Measurements from ENCODE around the gene EXOC2.
"Not testable (repeated sequence)": the region's sequence is repeated elsewhere in the genome, so short reads cannot be mapped to it uniquely, and the experiment has no call there.

EXOC2 gene

GRCh38 chr6:674406-674805 is 18.5 kb downstream of the EXOC2 start:
- no peak overlapping the region for H2BK5ac ChIP-seq (ENCODE audit: low read length)
- no peaks in the 10 kb centered on the region for H3K36me3 ChIP-seq (replicated peaks in 1 of 2; ENCODE audit: control insufficient read depth in 2 of 2, insufficient read depth in 2 of 2, low read length in 2 of 2)
- H3K23ac ChIP-seq (ENCODE audit: low read depth, low read length, poor library complexity) = no peak overlapping the region
- H3K79me1 ChIP-seq (ENCODE audit: low read depth, low read length) = no peaks in the 10 kb centered on the region
- H3K9ac ChIP-seq (ENCODE audit: low read depth, low read length, poor library complexity) = no peak overlapping the region
- H4K8ac ChIP-seq (ENCODE audit: low read depth, low read length) = no peak overlapping the region
- no peaks in the 10 kb centered on the region for H3K27me3 ChIP-seq (ENCODE audit: control insufficient read depth in 3 of 3, insufficient read depth in 3 of 3, low read depth in 1 of 3, low read length in 3 of 3)
- H2BK120ac ChIP-seq (ENCODE audit: low read depth, low read length) = no peak overlapping the region
- H2AFZ ChIP-seq (ENCODE audit: low read length) = no peak overlapping the region
- no peak overlapping the region for H3K4ac ChIP-seq (ENCODE audit: low read length)
- no peak overlapping the region for H3K4me3 ChIP-seq (ENCODE audit: low read length in 2 of 2)
- H3K27ac ChIP-seq (replicated peaks; ENCODE audit: low read length) = no peak overlapping the region
- DNase-seq (ENCODE audit: low spot score) = no peak
- H3K9me3 ChIP-seq (replicated peaks in 1 of 2; ENCODE audit: control insufficient read depth in 2 of 2, insufficient read depth in 1 of 2, low read depth in 1 of 2, low read length in 2 of 2) = peaks cover 0 to 20% of the 10 kb centered on the region in 2 donors
- no peaks in the 10 kb centered on the region for H3K4me1 ChIP-seq (ENCODE audit: control insufficient read depth in 2 of 2, insufficient read depth in 1 of 2, low read depth in 1 of 2, low read length in 2 of 2)
- no peak overlapping the region for H3K4me2 ChIP-seq (ENCODE audit: insufficient read depth, low read length, poor library complexity, severe bottlenecking)
- H2BK15ac ChIP-seq (ENCODE audit: low read length) = no peak overlapping the region
- no peak overlapping the region for H3K18ac ChIP-seq (ENCODE audit: low read length)
- H2BK12ac ChIP-seq (ENCODE audit: low read length) = no peak overlapping the region
- no peak overlapping the region for H2AK5ac ChIP-seq (ENCODE audit: low read depth, low read length)
- H4K91ac ChIP-seq (ENCODE audit: low read depth, low read length, poor library complexity) = no peak overlapping the region
- H3K14ac ChIP-seq (ENCODE audit: low read length) = no peak overlapping the region

- Histone ChIP-seq H3K9ac (ENCODE audit: low read depth, low read length, poor library complexity) (no peak overlapping the region), H2AFZ (ENCODE audit: low read length) (no peak overlapping the region), H4K91ac (ENCODE audit: low read depth, low read length, poor library complexity) (no peak overlapping the region), H3K79me1 (ENCODE audit: low read depth, low read length) (no peaks in the 10 kb centered on the region), H3K4me3 (ENCODE audit: low read length in 2 of 2) (no peak overlapping the region), H3K4me2 (ENCODE audit: insufficient read depth, low read length, poor library complexity, severe bottlenecking) (no peak overlapping the region), H2BK120ac (ENCODE audit: low read depth, low read length) (no peak overlapping the region), H4K8ac (ENCODE audit: low read depth, low read length) (no peak overlapping the region), H3K23ac (ENCODE audit: low read depth, low read length, poor library complexity) (no peak overlapping the region), H3K4ac (ENCODE audit: low read length) (no peak overlapping the region), H2BK15ac (ENCODE audit: low read length) (no peak overlapping the region), H3K27me3 (ENCODE audit: control insufficient read depth in 3 of 3, insufficient read depth in 3 of 3, low read depth in 1 of 3, low read length in 3 of 3) (peaks cover 0 to 2% (median 0%) of the 10 kb centered on the region in 3 experiments), H3K36me3 (replicated peaks in 1 of 2; ENCODE audit: control insufficient read depth in 2 of 2, insufficient read depth in 2 of 2, low read length in 2 of 2) (peaks cover 0 to 4% of the 10 kb centered on the region in 2 donors), H3K9me3 (replicated peaks in 1 of 2; ENCODE audit: control insufficient read depth in 2 of 2, insufficient read depth in 1 of 2, low read depth in 1 of 2, low read length in 2 of 2) (peaks cover 5 to 17% of the 10 kb centered on the region in 2 donors), H2AK5ac (ENCODE audit: low read depth, low read length) (no peak overlapping the region), H3K4me1 (ENCODE audit: control insufficient read depth in 2 of 2, insufficient read depth in 1 of 2, low read depth in 1 of 2, low read length in 2 of 2) (no peaks in the 10 kb centered on the region), H2BK12ac (ENCODE audit: low read length) (no peak overlapping the region), H3K14ac (ENCODE audit: low read length) (no peak overlapping the region), H2BK5ac (ENCODE audit: low read length) (no peak overlapping the region), H3K18ac (ENCODE audit: low read length) (no peak overlapping the region), H3K27ac (replicated peaks; ENCODE audit: low read length) (no peak overlapping the region)
- DNase-seq (ENCODE audit: low spot score) = no peak
- no CpG with 5 or more reads among the region's 7 CpGs for WGBS, 2 donors (ENCODE audit: extremely low coverage in 2 of 2, insufficient read length in 2 of 2, insufficient replicate concordance in 1 of 2)
These were observed 25.5 kb downstream of the EXOC2 start for GRCh38 chr6:667253-667927.

GRCh38 chr6:665403-666267 is 27.3 kb downstream of the EXOC2 start:
- Histone ChIP-seq H3K9ac (ENCODE audit: low read depth, low read length, poor library complexity) (no peak overlapping the region), H3K4me2 (ENCODE audit: insufficient read depth, low read length, poor library complexity, severe bottlenecking) (no peak overlapping the region), H2AFZ (ENCODE audit: low read length) (no peak overlapping the region), H2BK5ac (ENCODE audit: low read length) (no peak overlapping the region), H4K8ac (ENCODE audit: low read depth, low read length) (no peak overlapping the region), H3K27me3 (ENCODE audit: control insufficient read depth in 3 of 3, insufficient read depth in 3 of 3, low read depth in 1 of 3, low read length in 3 of 3) (peaks cover 0 to 2% (median 0%) of the 10 kb centered on the region in 3 experiments), H2BK15ac (ENCODE audit: low read length) (no peak overlapping the region), H3K4me3 (ENCODE audit: low read length in 2 of 2) (no peak overlapping the region), H3K79me1 (ENCODE audit: low read depth, low read length) (no peaks in the 10 kb centered on the region), H4K91ac (ENCODE audit: low read depth, low read length, poor library complexity) (no peak overlapping the region), H3K36me3 (replicated peaks in 1 of 2; ENCODE audit: control insufficient read depth in 2 of 2, insufficient read depth in 2 of 2, low read length in 2 of 2) (peaks cover 0 to 4% of the 10 kb centered on the region in 2 donors), H3K4ac (ENCODE audit: low read length) (no peak overlapping the region), H3K9me3 (replicated peaks in 1 of 2; ENCODE audit: control insufficient read depth in 2 of 2, insufficient read depth in 1 of 2, low read depth in 1 of 2, low read length in 2 of 2) (peaks cover 5 to 8% of the 10 kb centered on the region in 2 donors), H3K18ac (ENCODE audit: low read length) (no peak overlapping the region), H2BK120ac (ENCODE audit: low read depth, low read length) (no peak overlapping the region), H3K27ac (replicated peaks; ENCODE audit: low read length) (no peak overlapping the region), H3K14ac (ENCODE audit: low read length) (no peak overlapping the region), H2BK12ac (ENCODE audit: low read length) (no peak overlapping the region), H3K23ac (ENCODE audit: low read depth, low read length, poor library complexity) (no peak overlapping the region), H3K4me1 (ENCODE audit: control insufficient read depth in 2 of 2, insufficient read depth in 1 of 2, low read depth in 1 of 2, low read length in 2 of 2) (no peaks in the 10 kb centered on the region), H2AK5ac (ENCODE audit: low read depth, low read length) (no peak overlapping the region)
- DNase-seq (ENCODE audit: low spot score) = no peak
- no CpG with 5 or more reads among the region's 5 CpGs for WGBS, 2 donors (ENCODE audit: extremely low coverage in 2 of 2, insufficient read length in 2 of 2, insufficient replicate concordance in 1 of 2)

GRCh38 chr6:663788-664187 is 29.2 kb downstream of the EXOC2 start:
- not testable (repeated sequence) for H3K9ac ChIP-seq (ENCODE audit: low read depth, low read length, poor library complexity); H2BK12ac ChIP-seq (ENCODE audit: low read length); H3K79me1 ChIP-seq (ENCODE audit: low read depth, low read length); H3K4ac ChIP-seq (ENCODE audit: low read length); H4K91ac ChIP-seq (ENCODE audit: low read depth, low read length, poor library complexity); H3K27me3 ChIP-seq (ENCODE audit: control insufficient read depth in 3 of 3, insufficient read depth in 3 of 3, low read depth in 1 of 3, low read length in 3 of 3); H3K36me3 ChIP-seq (replicated peaks in 1 of 2; ENCODE audit: control insufficient read depth in 2 of 2, insufficient read depth in 2 of 2, low read length in 2 of 2); H3K27ac ChIP-seq (replicated peaks; ENCODE audit: low read length); H2BK120ac ChIP-seq (ENCODE audit: low read depth, low read length); H2AK5ac ChIP-seq (ENCODE audit: low read depth, low read length); H2AFZ ChIP-seq (ENCODE audit: low read length); H3K18ac ChIP-seq (ENCODE audit: low read length); H2BK15ac ChIP-seq (ENCODE audit: low read length); DNase-seq (ENCODE audit: low spot score); H3K4me1 ChIP-seq (ENCODE audit: control insufficient read depth in 2 of 2, insufficient read depth in 1 of 2, low read depth in 1 of 2, low read length in 2 of 2); H4K8ac ChIP-seq (ENCODE audit: low read depth, low read length); H3K9me3 ChIP-seq (replicated peaks in 1 of 2; ENCODE audit: control insufficient read depth in 2 of 2, insufficient read depth in 1 of 2, low read depth in 1 of 2, low read length in 2 of 2); H3K14ac ChIP-seq (ENCODE audit: low read length); H2BK5ac ChIP-seq (ENCODE audit: low read length); H3K4me3 ChIP-seq (ENCODE audit: low read length in 2 of 2); H3K23ac ChIP-seq (ENCODE audit: low read depth, low read length, poor library complexity); H3K4me2 ChIP-seq (ENCODE audit: insufficient read depth, low read length, poor library complexity, severe bottlenecking)
- no CpG with 5 or more reads among the region's 4 CpGs for WGBS, 2 donors (ENCODE audit: extremely low coverage in 2 of 2, insufficient read length in 2 of 2, insufficient replicate concordance in 1 of 2)
